HG02870 (cell line): ENCODE data around the gene LAG3.

ENCODE experiments used
- ATAC-seq: cut with Tn5 transposase; IDR thresholded peaks from one replicate; pipeline ENCODE4 v1.9.1; 2021; ENCODE audit warnings: mild to moderate bottlenecking, moderate library complexity; ENCODE audit not compliant: unreplicated experiment

LAG3 gene

GRCh38 chr12:6787309-6787708 lies 15.0 kb downstream of the LAG3 start:
- no peak for ATAC-seq

- ATAC-seq: no peak
Measured at GRCh38 chr12:6788972-6789924, 16.9 kb downstream of the LAG3 start, which contains the start of gene CD4. Gene CD4 (plus strand): TSS chr12:6789528. CDS start chr12:6800139, 10,611 bp downstream.

- ATAC-seq: no peak
Measured at GRCh38 chr12:6790496-6791150, 18.3 kb downstream of the LAG3 start.

- ATAC-seq: no peak
Measured at GRCh38 chr12:6791931-6792520, 19.7 kb downstream of the LAG3 start.

GRCh38 chr12:6792522-6793201 lies 20.3 kb downstream of the LAG3 start:
- ATAC-seq: no peak

GRCh38 chr12:6795088-6795487 lies 22.8 kb downstream of the LAG3 start:
- no peak for ATAC-seq

GRCh38 chr12:6796576-6796975 lies 24.3 kb downstream of the LAG3 start:
- no peak for ATAC-seq

GRCh38 chr12:6799147-6799546 lies 26.8 kb downstream of the LAG3 start:
- ATAC-seq: no peak

- ATAC-seq: no peak
Measured at GRCh38 chr12:6807170-6807569, 34.9 kb downstream of the LAG3 start.

GRCh38 chr12:6809056-6809455 lies 36.7 kb downstream of the LAG3 start:
- no peak for ATAC-seq

GRCh38 chr12:6810758-6811157 lies 38.4 kb downstream of the LAG3 start:
- ATAC-seq: no peak

- ATAC-seq: no peak
Measured at GRCh38 chr12:6813363-6813762, 41.0 kb downstream of the LAG3 start.

GRCh38 chr12:6816598-6816997 lies 44.3 kb downstream of the LAG3 start:
- ATAC-seq: no peak

GRCh38 chr12:6817098-6817497 lies 44.8 kb downstream of the LAG3 start:
- no peak for ATAC-seq

- ATAC-seq: no peak
Measured at GRCh38 chr12:6817662-6818157, 45.4 kb downstream of the LAG3 start.

- no peak for ATAC-seq
Measured at GRCh38 chr12:6818222-6818621, 45.9 kb downstream of the LAG3 start.

- no peak for ATAC-seq
Measured at GRCh38 chr12:6818645-6819044, 46.3 kb downstream of the LAG3 start.

- no peak for ATAC-seq
Measured at GRCh38 chr12:6819106-6820030, 47.0 kb downstream of the LAG3 start.

GRCh38 chr12:6820166-6820565 lies 47.8 kb downstream of the LAG3 start:
- ATAC-seq: no peak
